GM12892 (cell line): Measurements from ENCODE around the gene PIK3R6.

Experiments used
- POLR2A ChIP-seq: IDR thresholded peaks from 2 replicates; pipeline ENCODE4 v1.6.1; 2011; ENCODE audit warnings: low read depth, low read length, control low read depth
- TAF1 ChIP-seq: IDR thresholded peaks from 2 replicates; pipeline ENCODE4 v1.6.1; 2011; ENCODE audit warnings: low read depth, mild to moderate bottlenecking, control low read depth, low read length, borderline replicate concordance

- TF ChIP-seq POLR2A (peak; percentile 93), TAF1 (peak; percentile 74; the same call in 1 of the 2 replicates)
Observed at GRCh38 chr17:8867361-8867981, at the start of gene PIK3R6.
